HG03521 (cell line): ENCODE data around the gene RAP1GAP.
"Not testable (repeated sequence)": the region's sequence is repeated elsewhere in the genome, so short reads cannot be mapped to it uniquely, and the experiment has no call there.

Experiments used
- ATAC-seq: cut with Tn5 transposase; IDR thresholded peaks from one replicate; pipeline ENCODE4 v1.9.1; 2021; ENCODE audit warnings: mild to moderate bottlenecking, moderate library complexity; ENCODE audit not compliant: unreplicated experiment

Gene RAP1GAP

DNA sequence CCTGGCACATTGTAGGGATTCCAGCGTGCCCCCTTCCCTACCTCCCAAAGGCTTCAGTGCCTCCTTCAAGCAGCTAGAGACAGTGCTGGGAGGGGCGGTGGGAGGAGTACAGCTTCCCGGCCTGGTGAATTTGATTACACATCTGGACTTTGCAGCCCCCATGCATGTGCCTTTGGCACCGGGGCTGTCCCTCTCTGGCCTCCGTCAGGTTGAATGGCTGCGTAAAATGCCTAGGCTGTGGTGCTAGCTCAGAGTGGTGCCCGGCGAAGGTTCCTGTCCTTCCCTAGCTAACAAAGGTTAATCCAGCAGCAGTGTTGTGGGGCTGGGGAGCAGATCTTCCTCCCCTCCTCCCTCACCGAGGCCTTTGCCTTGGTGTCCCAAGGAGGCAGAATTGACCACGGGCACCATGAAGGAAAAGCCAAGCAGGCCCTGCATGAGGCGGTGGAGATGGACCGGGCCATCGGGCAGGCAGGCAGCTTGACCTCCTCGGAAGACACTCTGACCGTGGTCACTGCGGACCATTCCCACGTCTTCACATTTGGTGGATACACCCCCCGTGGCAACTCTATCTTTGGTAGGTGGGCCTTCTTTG is 93.7 kb downstream of the RAP1GAP start:
- ATAC-seq: no peak

DNA sequence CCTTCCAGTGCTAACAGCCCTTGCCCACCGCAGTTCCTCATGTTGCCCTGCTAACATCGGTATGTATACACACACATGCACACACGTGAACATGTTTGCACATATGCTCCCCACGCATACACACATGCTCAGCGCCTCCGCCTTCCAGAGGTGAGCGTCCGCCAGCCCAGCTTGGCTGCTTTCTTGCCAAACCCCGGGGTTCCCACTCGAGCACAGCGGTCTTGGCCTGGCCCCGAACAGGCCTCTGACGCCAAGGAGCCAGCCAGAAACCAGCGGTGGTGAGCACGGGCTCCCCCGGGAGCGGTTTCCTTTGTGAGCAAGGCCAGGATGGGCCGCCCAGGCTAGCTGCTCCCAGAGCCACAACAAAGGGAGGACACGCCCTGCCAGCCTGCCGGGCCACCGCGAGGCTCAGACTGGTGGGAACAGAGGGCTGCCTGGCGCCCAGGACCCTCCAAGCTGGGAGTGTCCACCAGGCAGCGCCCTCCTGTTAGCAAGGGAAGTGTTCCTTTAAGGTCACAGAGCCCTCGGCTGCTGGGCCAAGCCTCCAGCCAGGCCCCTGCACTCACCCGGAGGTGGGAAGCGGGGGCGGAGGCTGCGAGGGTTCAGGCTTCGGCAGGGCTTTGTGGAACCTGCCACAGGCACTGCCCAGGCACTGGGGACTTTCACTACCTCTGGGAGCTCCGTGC is 94.5 kb downstream of the RAP1GAP start:
- no peak for ATAC-seq

GRCh38 chr1:21573971-21574465 is 95.1 kb downstream of the RAP1GAP start:
- ATAC-seq: no peak

GRCh38 chr1:21573475-21573874 is 95.7 kb downstream of the RAP1GAP start:
- ATAC-seq: no peak

DNA sequence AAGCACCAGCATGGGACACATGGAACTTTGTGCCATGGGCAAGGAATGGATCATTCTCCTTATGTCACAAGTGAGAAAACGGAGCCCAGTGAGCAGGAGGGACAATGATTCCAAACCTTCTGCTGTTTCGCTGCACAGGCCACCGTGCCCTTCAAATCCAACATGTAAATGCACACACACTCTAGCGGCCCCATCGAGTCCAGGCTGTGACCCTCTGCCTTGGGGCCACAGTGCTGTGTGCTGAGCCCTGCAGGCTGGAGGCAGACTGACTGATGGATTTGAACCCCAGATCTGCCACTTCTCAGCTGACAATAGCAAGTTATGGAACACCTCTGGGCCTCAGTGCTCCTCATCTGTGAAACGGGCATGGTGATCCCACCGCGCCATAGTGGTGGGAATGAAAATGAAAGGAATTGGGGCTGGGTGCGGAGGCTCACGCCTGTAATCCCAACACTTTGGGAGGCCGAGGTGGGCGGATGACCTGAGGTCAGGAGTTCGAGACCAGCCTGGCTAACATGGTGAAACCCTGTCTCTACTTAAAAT is 96.4 kb downstream of the RAP1GAP start:
- ATAC-seq: no peak

GRCh38 chr1:21572221-21572620 is 96.9 kb downstream of the RAP1GAP start:
- no peak for ATAC-seq

DNA sequence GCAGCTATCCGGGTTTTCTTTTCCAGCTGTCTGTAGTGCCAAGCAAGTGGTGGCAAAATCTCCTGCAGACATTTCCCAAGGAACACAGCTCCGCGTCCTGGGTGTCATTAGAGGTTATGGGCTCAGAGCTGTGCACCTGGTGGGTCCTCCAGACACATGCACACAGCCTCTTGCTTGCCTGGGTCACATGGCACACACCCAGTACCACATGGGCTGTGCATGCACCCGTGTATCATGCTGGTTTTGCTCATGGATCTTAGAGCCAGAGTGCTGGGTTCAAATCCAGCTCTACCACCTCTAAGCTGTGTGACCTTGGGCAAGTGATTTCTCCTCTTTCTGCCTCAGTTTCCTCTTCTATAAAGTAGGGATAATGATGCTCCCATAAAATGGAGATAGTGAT is 98.3 kb downstream of the RAP1GAP start:
- ATAC-seq: no peak

GRCh38 chr1:21570528-21570875 is 98.7 kb downstream of the RAP1GAP start:
- ATAC-seq: no peak

DNA sequence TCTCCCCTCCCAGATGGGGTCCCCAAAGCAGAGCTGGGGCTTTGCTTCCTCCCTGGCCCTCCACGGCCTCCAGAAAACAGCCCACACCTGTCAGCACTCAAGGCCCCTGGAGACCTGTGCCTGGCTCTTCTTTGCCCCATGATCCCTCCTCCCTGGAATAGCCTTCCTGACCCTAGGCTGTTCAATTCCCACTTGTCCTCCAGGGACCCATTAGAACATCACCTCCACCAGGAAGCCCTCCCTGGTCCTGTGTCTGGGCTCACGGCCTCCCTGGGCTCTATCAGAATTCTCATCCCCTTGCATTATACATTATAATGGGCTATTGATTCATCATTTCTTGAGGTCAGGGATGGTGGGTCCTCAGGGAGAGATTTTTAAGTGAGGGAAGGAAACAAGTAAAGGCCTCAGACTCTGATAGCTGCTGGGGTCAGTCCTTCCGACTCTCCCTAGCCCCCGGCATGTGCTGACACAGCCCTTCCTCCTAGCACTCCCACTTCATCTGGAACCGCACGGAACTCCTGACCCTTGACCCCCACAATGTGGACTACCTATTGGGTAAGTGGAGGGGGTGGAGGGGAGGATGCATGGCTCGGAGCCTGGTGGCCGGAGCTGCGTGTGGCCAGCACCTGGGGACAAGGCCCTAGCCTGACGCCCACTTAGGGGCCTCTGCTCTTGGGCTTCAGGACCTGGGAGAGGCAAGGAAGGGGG is 99.2 kb downstream of the RAP1GAP start:
- no peak for ATAC-seq

GRCh38 chr1:21568809-21569385 is 100.3 kb downstream of the RAP1GAP start:
- ATAC-seq: no peak

DNA sequence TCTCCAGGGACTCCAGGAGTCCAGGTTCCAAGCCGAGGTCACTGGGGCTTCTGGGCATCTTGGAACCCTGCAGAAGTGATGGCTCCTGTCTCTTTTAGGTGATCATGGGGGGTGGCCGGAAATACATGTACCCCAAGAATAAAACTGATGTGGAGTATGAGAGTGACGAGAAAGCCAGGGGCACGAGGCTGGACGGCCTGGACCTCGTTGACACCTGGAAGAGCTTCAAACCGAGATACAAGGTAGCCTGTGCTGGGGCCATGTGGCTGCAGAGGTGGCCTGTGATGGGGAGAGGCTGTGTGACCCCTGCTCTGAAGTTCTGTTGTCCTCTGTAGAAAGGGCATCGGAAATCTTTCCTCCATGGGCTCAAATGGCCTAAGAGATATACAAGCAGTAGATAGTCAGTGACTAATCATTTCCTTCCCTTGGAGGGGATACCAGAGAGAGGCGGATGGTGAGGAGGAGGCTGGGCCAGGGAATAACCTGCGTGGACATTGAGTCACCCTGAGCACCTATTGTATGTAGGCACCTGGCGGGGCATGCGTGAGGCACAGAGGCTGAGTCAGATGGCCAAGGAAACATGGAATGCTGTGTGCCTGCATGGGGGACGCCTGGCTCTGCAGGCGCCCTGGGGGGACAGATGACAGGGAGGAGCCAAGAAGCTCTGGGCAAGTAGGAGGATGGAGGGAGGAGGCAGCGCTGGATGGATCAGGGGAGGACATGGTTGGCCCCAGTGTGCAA is 101.0 kb downstream of the RAP1GAP start:
- no peak for ATAC-seq

DNA sequence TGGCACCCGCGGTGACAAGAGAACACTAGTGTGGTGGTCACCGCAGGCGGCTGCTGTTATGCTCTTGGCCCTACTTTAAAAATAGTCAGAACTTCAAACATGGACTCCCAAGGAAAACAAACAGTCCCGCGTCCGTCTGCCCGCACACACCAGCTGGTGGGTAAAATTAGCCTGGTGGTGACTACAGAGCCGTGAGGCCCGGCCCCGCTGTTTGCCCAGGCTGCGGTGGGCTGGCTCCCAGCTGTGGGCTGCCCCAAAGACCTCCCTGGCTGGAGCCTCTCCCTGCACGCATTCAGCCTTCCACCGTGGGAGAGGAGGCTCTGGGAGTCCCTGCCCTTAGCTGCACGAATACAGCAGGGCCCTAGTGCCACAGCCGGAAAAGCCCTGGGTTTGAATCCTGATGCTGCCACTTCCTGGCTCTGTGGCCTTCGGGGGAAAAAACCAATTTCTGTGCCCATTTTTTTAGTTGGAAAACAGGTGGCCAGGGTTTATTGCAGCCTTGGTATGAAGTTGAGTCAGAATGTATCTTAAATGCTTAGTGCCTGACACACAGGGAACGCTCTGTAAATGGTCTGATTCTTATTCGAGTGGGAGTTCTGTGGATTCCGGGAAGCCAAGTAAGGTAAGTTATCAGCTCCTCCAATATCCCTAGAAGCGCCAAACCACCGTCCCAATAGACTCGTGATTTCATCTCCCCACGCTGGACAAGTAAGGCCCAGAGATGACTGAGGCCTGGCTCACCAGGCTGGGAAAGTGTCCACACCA is 101.7 kb downstream of the RAP1GAP start:
- ATAC-seq: no peak

DNA sequence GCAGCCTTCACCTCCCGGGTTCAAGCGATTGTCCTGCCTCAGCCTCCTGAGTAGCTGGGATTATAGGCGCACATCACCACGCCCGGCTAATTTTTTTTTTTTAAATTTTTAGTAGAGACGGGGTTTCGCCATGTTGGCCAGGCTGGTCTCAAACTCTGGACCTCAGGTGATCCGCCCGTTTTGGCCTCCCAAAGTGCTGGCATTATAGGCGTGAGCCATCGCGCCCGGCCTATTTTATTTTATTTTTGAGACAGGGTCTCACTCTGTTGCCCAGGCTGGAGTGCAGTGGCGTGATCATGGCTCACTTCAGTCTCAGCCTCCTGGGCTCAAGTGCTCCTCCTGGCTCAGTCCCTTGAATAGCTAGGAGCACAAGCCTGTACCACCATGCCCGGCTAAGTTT is 102.8 kb downstream of the RAP1GAP start:
- not testable (repeated sequence) for ATAC-seq

DNA sequence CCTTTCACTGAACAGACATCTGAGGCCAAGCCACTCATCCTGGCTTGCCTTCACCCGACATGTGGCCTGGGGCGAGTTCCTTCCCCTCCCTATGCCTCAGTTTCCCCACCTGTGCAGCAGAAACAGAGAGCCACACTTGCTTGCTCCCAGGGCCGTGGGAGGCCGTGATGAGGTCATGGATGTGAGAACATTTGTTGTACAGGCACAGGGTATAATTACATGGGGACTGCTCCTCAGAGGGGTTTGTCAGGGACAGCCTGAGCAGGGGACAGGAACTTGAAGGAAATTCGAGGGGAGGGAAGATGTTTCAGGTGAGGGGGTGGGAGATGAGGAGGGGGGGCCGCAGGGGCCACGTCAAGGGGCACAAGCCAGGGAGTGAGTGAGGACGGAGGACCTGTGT is 103.9 kb downstream of the RAP1GAP start:
- no peak for ATAC-seq

- no peak for ATAC-seq
Observed at GRCh38 chr1:21564521-21565095, 104.5 kb downstream of the RAP1GAP start.

DNA sequence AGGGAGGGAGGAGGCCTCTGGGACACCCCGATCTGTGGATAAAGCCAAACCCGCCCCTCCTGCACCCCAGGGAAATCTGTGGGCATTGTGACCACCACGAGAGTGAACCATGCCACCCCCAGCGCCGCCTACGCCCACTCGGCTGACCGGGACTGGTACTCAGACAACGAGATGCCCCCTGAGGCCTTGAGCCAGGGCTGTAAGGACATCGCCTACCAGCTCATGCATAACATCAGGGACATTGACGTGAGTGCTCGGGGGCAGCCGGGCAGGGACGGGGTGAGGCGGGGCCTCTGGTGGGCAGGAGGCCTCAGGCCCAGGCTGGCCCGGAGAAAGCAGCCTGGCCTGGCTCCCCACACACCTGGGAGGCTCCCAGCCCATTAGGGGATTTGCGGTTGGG is 105.2 kb downstream of the RAP1GAP start:
- no peak for ATAC-seq

DNA sequence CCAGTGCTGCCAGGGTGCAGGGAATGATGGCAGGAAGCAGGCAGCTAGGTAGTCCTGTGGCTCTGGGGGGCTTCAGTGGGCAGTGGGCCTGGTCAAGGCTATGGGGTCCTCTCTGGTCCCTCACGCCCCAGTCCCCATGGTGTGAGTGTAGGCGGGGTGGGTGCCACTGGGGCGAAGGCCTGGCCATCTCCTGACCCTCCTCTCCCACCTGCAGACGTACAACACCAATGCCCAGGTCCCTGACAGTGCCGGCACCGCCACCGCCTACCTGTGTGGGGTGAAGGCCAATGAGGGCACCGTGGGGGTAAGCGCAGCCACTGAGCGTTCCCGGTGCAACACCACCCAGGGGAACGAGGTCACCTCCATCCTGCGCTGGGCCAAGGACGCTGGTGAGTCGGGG is 106.3 kb downstream of the RAP1GAP start:
- ATAC-seq: no peak

GRCh38 chr1:21560916-21561638 is 108.1 kb downstream of the RAP1GAP start:
- no peak for ATAC-seq
